Measurements from ENCODE around the gene PALLD. TPM values are rescaled to one million over a fixed set of nuclear protein-coding genes. Genes with fewer than 3 reads are reported as not detected.

The PALLD gene
- total RNA-seq, 4 donors from 2014 or later, result 71.8 to 106 (median 83.3) TPM

GRCh38 chr4:168560184-168561180 lies 63.6 kb downstream of the PALLD start:
- Histone ChIP-seq H3K27ac (peak overlapping the region; percentile 8), H3K4me3 (no peak overlapping the region), H3K9me3 (no peaks in the 10 kb centered on the region), H3K27me3 (no peaks in the 10 kb centered on the region), H3K36me3 (no peaks in the 10 kb centered on the region), H3K4me1 (peaks cover 11% of the 10 kb centered on the region)
- 51% methylated on average over 3 of the region's 3 CpGs for WGBS
- TF ChIP-seq POLR2AphosphoS5 (IDR thresholded peaks at IDR 0.05) (no peak), CTCF (IDR thresholded peaks at IDR 0.05) (no peak), EP300 (IDR thresholded peaks at IDR 0.05) (no peak), POLR2A (IDR thresholded peaks at IDR 0.05) (no peak)
- no peak for DNase-seq (ENCODE audit: low spot score in 2 of 2)

- no peak for TF ChIP-seq EP300 (IDR thresholded peaks at IDR 0.05)
- no peak for TF ChIP-seq POLR2AphosphoS5 (IDR thresholded peaks at IDR 0.05)
- no peak for TF ChIP-seq CTCF (IDR thresholded peaks at IDR 0.05)
- TF ChIP-seq POLR2A (IDR thresholded peaks at IDR 0.05), result no peak
- no peak for DNase-seq (ENCODE audit: low spot score in 2 of 2)
- H3K27ac ChIP-seq, result no peak overlapping the region
- H3K36me3 ChIP-seq, result no peaks in the 10 kb centered on the region
- H3K9me3 ChIP-seq, result no peaks in the 10 kb centered on the region
- H3K4me3 ChIP-seq, result no peak overlapping the region
- 61% methylated on average over 3 of the region's 3 CpGs for WGBS
- H3K27me3 ChIP-seq, result no peaks in the 10 kb centered on the region
- H3K4me1 ChIP-seq, result peaks cover 11% of the 10 kb centered on the region
These were observed 65.3 kb downstream of the PALLD start for GRCh38 chr4:168562041-168562571.

GRCh38 chr4:168564023-168564422 lies 67.2 kb downstream of the PALLD start:
- 93% methylated on average over 3 of the region's 3 CpGs for WGBS
- Histone ChIP-seq H3K27me3 (no peaks in the 10 kb centered on the region), H3K27ac (no peak overlapping the region), H3K4me3 (no peak overlapping the region), H3K9me3 (no peaks in the 10 kb centered on the region), H3K36me3 (no peaks in the 10 kb centered on the region), H3K4me1 (peaks cover 13% of the 10 kb centered on the region)
- no peak for TF ChIP-seq EP300 (IDR thresholded peaks at IDR 0.05)
- no peak for TF ChIP-seq CTCF (IDR thresholded peaks at IDR 0.05)
- TF ChIP-seq POLR2AphosphoS5 (IDR thresholded peaks at IDR 0.05), result no peak
- no peak for TF ChIP-seq POLR2A (IDR thresholded peaks at IDR 0.05)
- DNase-seq (ENCODE audit: low spot score in 2 of 2), result no peak

GRCh38 chr4:168565130-168565529 lies 68.3 kb downstream of the PALLD start:
- no peak for DNase-seq (ENCODE audit: low spot score in 2 of 2)
- H3K36me3 ChIP-seq, result no peaks in the 10 kb centered on the region
- H3K9me3 ChIP-seq, result no peaks in the 10 kb centered on the region
- H3K4me3 ChIP-seq, result no peak overlapping the region
- 83% methylated on average over 2 of the region's 2 CpGs for WGBS
- peaks cover 17% of the 10 kb centered on the region for H3K4me1 ChIP-seq
- TF ChIP-seq POLR2A (IDR thresholded peaks at IDR 0.05), result no peak
- no peak for TF ChIP-seq EP300 (IDR thresholded peaks at IDR 0.05)
- TF ChIP-seq POLR2AphosphoS5 (IDR thresholded peaks at IDR 0.05), result no peak
- TF ChIP-seq CTCF (IDR thresholded peaks at IDR 0.05), result no peak
- no peak overlapping the region for H3K27ac ChIP-seq
- no peaks in the 10 kb centered on the region for H3K27me3 ChIP-seq

GRCh38 chr4:168566726-168567125 lies 69.9 kb downstream of the PALLD start:
- no peak for DNase-seq (ENCODE audit: low spot score in 2 of 2)
- Histone ChIP-seq H3K4me1 (peaks cover 18% of the 10 kb centered on the region), H3K27ac (no peak overlapping the region), H3K4me3 (no peak overlapping the region), H3K9me3 (no peaks in the 10 kb centered on the region), H3K36me3 (no peaks in the 10 kb centered on the region), H3K27me3 (no peaks in the 10 kb centered on the region)
- TF ChIP-seq POLR2A (IDR thresholded peaks at IDR 0.05) (no peak), POLR2AphosphoS5 (IDR thresholded peaks at IDR 0.05) (no peak)

All from suprapubic skin (tissue), 4 donors.